ENCODE measurements around the gene INPP5F.

The INPP5F gene

GRCh38 chr10:119693262-119693957 is 32.4 kb upstream of the INPP5F start:
- 89% methylated on average over 6 of the region's 6 CpGs for WGBS (ENCODE audit: insufficient coverage)
- Histone ChIP-seq H3K27me3 (replicated peaks in 2 of 5; ENCODE audit: control insufficient read depth in 4 of 5, insufficient read depth in 5 of 5, low read length in 4 of 5) (no peaks in the 10 kb centered on the region), H3K4me3 (ENCODE audit: control insufficient read depth in 1 of 7, extremely low read depth in 1 of 7, insufficient read depth in 4 of 7, low read depth in 2 of 7, low read length in 6 of 7) (no peak overlapping the region), H3K9me3 (ENCODE audit: control extremely low read depth in 1 of 5, control insufficient read depth in 4 of 5, insufficient read depth in 2 of 5, low read depth in 1 of 5, low read length in 4 of 5) (no peaks in the 10 kb centered on the region), H3K36me3 (ENCODE audit: control insufficient read depth in 4 of 4, insufficient read depth in 4 of 4, low read length in 3 of 4) (no peaks in the 10 kb centered on the region), H3K4me1 (ENCODE audit: control extremely low read depth in 1 of 4, control insufficient read depth in 4 of 4, insufficient read depth in 4 of 4, low read length in 3 of 4) (peaks cover 0 to 5% (median 2%) of the 10 kb centered on the region in 4 experiments), H3K27ac (ENCODE audit: insufficient read depth in 1 of 2, low read depth in 1 of 2, low read length in 2 of 2, poor library complexity in 1 of 2, severe bottlenecking in 2 of 2) (no peak overlapping the region)
- no peak for DNase-seq
- ChIA-PET CTCF (interaction anchor here (0.7 to 4.4 kb wide), 4 partner anchors 33 to 167 kb away, joined by 3 to 15 read pairs (median 4); partner anchors contain the start of gene INPP5F), POLR2A (no interaction called here)

GRCh38 chr10:119694608-119695007 is 31.2 kb upstream of the INPP5F start:
- H3K9me3 ChIP-seq (ENCODE audit: control extremely low read depth in 1 of 5, control insufficient read depth in 4 of 5, insufficient read depth in 2 of 5, low read depth in 1 of 5, low read length in 4 of 5), result no peaks in the 10 kb centered on the region
- H3K4me1 ChIP-seq (ENCODE audit: control extremely low read depth in 1 of 4, control insufficient read depth in 4 of 4, insufficient read depth in 4 of 4, low read length in 3 of 4), result peaks cover 0 to 5% (median 2%) of the 10 kb centered on the region in 4 experiments
- H3K27ac ChIP-seq (ENCODE audit: insufficient read depth in 1 of 2, low read depth in 1 of 2, low read length in 2 of 2, poor library complexity in 1 of 2, severe bottlenecking in 2 of 2), result no peak overlapping the region
- H3K36me3 ChIP-seq (ENCODE audit: control insufficient read depth in 4 of 4, insufficient read depth in 4 of 4, low read length in 3 of 4), result no peaks in the 10 kb centered on the region
- 95% methylated on average over 7 of the region's 7 CpGs for WGBS (ENCODE audit: insufficient coverage)
- POLR2A ChIA-PET, result no interaction called here
- H3K27me3 ChIP-seq (replicated peaks in 2 of 5; ENCODE audit: control insufficient read depth in 4 of 5, insufficient read depth in 5 of 5, low read length in 4 of 5), result no peaks in the 10 kb centered on the region
- CTCF ChIA-PET, result interaction anchor here (1.2 to 4.4 kb wide), 3 partner anchors 8 to 165 kb away, joined by 3 to 15 read pairs (median 3); partner anchors contain the start of gene INPP5F
- DNase-seq, result no peak
- no peak overlapping the region for H3K4me3 ChIP-seq (ENCODE audit: control insufficient read depth in 1 of 7, extremely low read depth in 1 of 7, insufficient read depth in 4 of 7, low read depth in 2 of 7, low read length in 6 of 7)

DNA sequence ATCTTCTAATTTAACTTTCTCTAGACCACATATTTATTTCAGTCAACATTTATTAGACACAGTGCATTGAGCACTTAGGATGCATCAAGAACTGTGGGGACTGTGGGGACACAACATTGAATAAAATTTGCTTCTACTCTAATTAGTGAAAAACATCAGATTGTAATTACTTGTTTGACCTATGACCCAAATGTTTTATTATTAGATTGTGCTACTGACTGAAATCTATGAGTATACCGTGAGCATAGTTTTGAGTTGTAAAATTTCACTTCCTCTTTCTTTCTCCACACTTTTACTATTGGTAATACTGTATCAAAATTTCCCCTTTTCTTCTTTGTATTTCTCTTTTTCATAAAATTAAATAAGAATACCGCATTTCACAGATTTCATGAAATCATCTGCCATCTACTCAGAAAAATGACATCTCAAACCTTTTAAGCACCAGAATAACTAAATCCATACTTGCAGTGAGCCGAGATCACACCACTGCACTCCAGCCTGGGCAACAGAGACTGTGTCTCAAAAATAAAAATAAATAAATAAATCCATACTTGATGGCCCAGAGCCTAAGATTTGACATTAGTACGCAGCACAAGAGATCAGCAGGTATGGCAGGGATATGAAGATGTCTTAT is 25.4 kb upstream of the INPP5F start:
- WGBS (ENCODE audit: insufficient coverage), result 100% methylated on average over 1 of the region's 4 CpGs
- ChIA-PET POLR2A (no interaction called here), CTCF (interaction anchor here (1.1 kb wide), 1 partner anchor 13 kb away, joined by 5 read pairs; no protein-coding TSS in a partner anchor)
- Histone ChIP-seq H3K36me3 (ENCODE audit: control insufficient read depth in 4 of 4, insufficient read depth in 4 of 4, low read length in 3 of 4) (no peaks in the 10 kb centered on the region), H3K9me3 (ENCODE audit: control extremely low read depth in 1 of 5, control insufficient read depth in 4 of 5, insufficient read depth in 2 of 5, low read depth in 1 of 5, low read length in 4 of 5) (no peaks in the 10 kb centered on the region), H3K4me1 (ENCODE audit: control extremely low read depth in 1 of 4, control insufficient read depth in 4 of 4, insufficient read depth in 4 of 4, low read length in 3 of 4) (peaks cover 0 to 7% (median 1%) of the 10 kb centered on the region in 4 experiments), H3K4me3 (ENCODE audit: control insufficient read depth in 1 of 7, extremely low read depth in 1 of 7, insufficient read depth in 4 of 7, low read depth in 2 of 7, low read length in 6 of 7) (no peak overlapping the region), H3K27me3 (replicated peaks in 2 of 5; ENCODE audit: control insufficient read depth in 4 of 5, insufficient read depth in 5 of 5, low read length in 4 of 5) (no peaks in the 10 kb centered on the region), H3K27ac (ENCODE audit: insufficient read depth in 1 of 2, low read depth in 1 of 2, low read length in 2 of 2, poor library complexity in 1 of 2, severe bottlenecking in 2 of 2) (no peak overlapping the region)
- DNase-seq, result peak in 2 of 3 donors; percentile 33 to 41

- Histone ChIP-seq H3K27me3 (replicated peaks in 2 of 5; ENCODE audit: control insufficient read depth in 4 of 5, insufficient read depth in 5 of 5, low read length in 4 of 5) (no peaks in the 10 kb centered on the region), H3K9me3 (ENCODE audit: control extremely low read depth in 1 of 5, control insufficient read depth in 4 of 5, insufficient read depth in 2 of 5, low read depth in 1 of 5, low read length in 4 of 5) (peaks cover 0 to 6% (median 3%) of the 10 kb centered on the region in 5 experiments), H3K36me3 (ENCODE audit: control insufficient read depth in 4 of 4, insufficient read depth in 4 of 4, low read length in 3 of 4) (no peaks in the 10 kb centered on the region), H3K27ac (ENCODE audit: insufficient read depth in 1 of 2, low read depth in 1 of 2, low read length in 2 of 2, poor library complexity in 1 of 2, severe bottlenecking in 2 of 2) (no peak overlapping the region), H3K4me1 (ENCODE audit: control extremely low read depth in 1 of 4, control insufficient read depth in 4 of 4, insufficient read depth in 4 of 4, low read length in 3 of 4) (peaks cover 0 to 7% (median 1%) of the 10 kb centered on the region in 4 experiments), H3K4me3 (ENCODE audit: control insufficient read depth in 1 of 7, extremely low read depth in 1 of 7, insufficient read depth in 4 of 7, low read depth in 2 of 7, low read length in 6 of 7) (no peak overlapping the region)
- ChIA-PET POLR2A (no interaction called here), CTCF (interaction anchor here (1.3 kb wide), 1 partner anchor 17 kb away, joined by 4 read pairs; no protein-coding TSS in a partner anchor)
- no peak for DNase-seq
- WGBS (ENCODE audit: insufficient coverage), result 100% methylated on average over 1 of the region's 7 CpGs
Measured at GRCh38 chr10:119701861-119702260, 24.0 kb upstream of the INPP5F start.

DNA sequence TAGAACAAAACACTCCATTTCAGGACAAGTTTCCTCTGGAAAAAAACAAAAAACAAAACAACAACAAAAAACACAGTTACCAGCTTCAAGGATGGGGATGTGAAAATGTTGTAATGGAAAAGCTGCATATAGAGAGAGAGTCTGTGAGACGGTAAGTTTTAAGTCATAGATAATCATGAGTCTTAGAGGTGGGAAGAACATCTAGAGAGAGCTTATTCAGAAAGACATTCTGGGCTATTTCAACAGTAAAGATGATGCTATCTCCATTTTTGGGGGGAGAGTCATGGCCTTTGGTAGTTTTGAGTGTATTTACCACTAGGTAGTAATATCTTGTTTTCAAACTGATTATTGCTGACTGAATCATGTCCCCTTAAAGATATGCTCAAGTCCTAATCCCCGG is 23.3 kb upstream of the INPP5F start:
- Histone ChIP-seq H3K4me3 (ENCODE audit: control insufficient read depth in 1 of 7, extremely low read depth in 1 of 7, insufficient read depth in 4 of 7, low read depth in 2 of 7, low read length in 6 of 7) (no peak overlapping the region), H3K36me3 (ENCODE audit: control insufficient read depth in 4 of 4, insufficient read depth in 4 of 4, low read length in 3 of 4) (no peaks in the 10 kb centered on the region), H3K27me3 (replicated peaks in 2 of 5; ENCODE audit: control insufficient read depth in 4 of 5, insufficient read depth in 5 of 5, low read length in 4 of 5) (no peaks in the 10 kb centered on the region), H3K9me3 (ENCODE audit: control extremely low read depth in 1 of 5, control insufficient read depth in 4 of 5, insufficient read depth in 2 of 5, low read depth in 1 of 5, low read length in 4 of 5) (peaks cover 0 to 8% (median 4%) of the 10 kb centered on the region in 5 experiments), H3K4me1 (ENCODE audit: control extremely low read depth in 1 of 4, control insufficient read depth in 4 of 4, insufficient read depth in 4 of 4, low read length in 3 of 4) (peaks cover 0 to 7% (median 1%) of the 10 kb centered on the region in 4 experiments), H3K27ac (ENCODE audit: insufficient read depth in 1 of 2, low read depth in 1 of 2, low read length in 2 of 2, poor library complexity in 1 of 2, severe bottlenecking in 2 of 2) (no peak overlapping the region)
- ChIA-PET CTCF (interaction anchor here (1.2 to 1.4 kb wide), 3 partner anchors 13 to 16 kb away, joined by 3 to 5 read pairs (median 4); no protein-coding TSS in a partner anchor), POLR2A (no interaction called here)
- 93% methylated on average over 2 of the region's 2 CpGs for WGBS (ENCODE audit: insufficient coverage)
- DNase-seq, result no peak

DNA sequence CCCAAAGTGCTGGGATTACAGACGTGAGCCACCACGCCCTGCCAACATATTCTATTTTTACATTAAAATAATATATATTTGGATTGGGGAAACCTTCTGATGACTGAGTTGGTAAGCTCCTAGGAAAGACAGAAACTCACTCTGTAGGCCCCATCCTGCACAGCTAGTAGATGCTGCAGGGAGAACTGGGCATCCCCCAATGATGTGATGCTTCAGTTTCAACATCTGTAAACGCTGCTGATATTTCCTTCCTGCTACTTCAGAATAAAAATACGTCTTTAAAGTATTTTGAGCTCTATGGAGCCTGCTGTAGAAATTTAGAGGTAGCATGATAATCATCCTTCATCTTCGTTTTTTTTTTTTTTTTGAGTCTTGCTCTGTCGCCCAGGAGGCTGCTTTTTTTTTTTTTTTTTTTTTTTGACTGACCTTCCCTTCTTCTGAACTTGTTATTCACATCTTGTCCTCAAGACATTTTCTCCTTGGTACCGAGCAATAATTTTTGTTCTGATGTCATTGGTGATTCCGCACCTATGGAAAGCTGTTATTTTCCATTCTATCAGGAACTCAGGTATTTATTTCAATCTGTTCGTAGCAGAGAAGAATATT is 21.8 kb upstream of the INPP5F start:
- 85% methylated on average over 4 of the region's 9 CpGs for WGBS (ENCODE audit: insufficient coverage)
- POLR2A ChIA-PET, result no interaction called here
- no peak for DNase-seq

More for the DNA sequence above, 21.8 kb upstream of the INPP5F start:
- Histone ChIP-seq H3K27me3 (replicated peaks in 2 of 5; ENCODE audit: control insufficient read depth in 4 of 5, insufficient read depth in 5 of 5, low read length in 4 of 5) (no peaks in the 10 kb centered on the region), H3K4me3 (ENCODE audit: control insufficient read depth in 1 of 7, extremely low read depth in 1 of 7, insufficient read depth in 4 of 7, low read depth in 2 of 7, low read length in 6 of 7) (no peak overlapping the region), H3K27ac (ENCODE audit: insufficient read depth in 1 of 2, low read depth in 1 of 2, low read length in 2 of 2, poor library complexity in 1 of 2, severe bottlenecking in 2 of 2) (no peak overlapping the region), H3K36me3 (ENCODE audit: control insufficient read depth in 4 of 4, insufficient read depth in 4 of 4, low read length in 3 of 4) (no peaks in the 10 kb centered on the region), H3K9me3 (ENCODE audit: control extremely low read depth in 1 of 5, control insufficient read depth in 4 of 5, insufficient read depth in 2 of 5, low read depth in 1 of 5, low read length in 4 of 5) (peaks cover 0 to 10% (median 4%) of the 10 kb centered on the region in 5 experiments), H3K4me1 (ENCODE audit: control extremely low read depth in 1 of 4, control insufficient read depth in 4 of 4, insufficient read depth in 4 of 4, low read length in 3 of 4) (peaks cover 0 to 7% (median 1%) of the 10 kb centered on the region in 4 experiments)
- CTCF ChIA-PET, result interaction anchor here (0.9 to 1.3 kb wide), 4 partner anchors 15 to 102 kb away, joined by 3 to 5 read pairs (median 3); partner anchors contain the start of gene INPP5F

Data from common myeloid progenitor, CD34-positive (primary cell).